CD4-positive, alpha-beta T cell (primary cell): ENCODE results near the gene S100A16. TPM values are rescaled to one million over a fixed set of nuclear protein-coding genes. Genes with fewer than 3 reads are reported as not detected.

ENCODE experiments used
- ATAC-seq: fragments of 200-7000 bp; cut with Tn5 transposase; one replicate; pipeline ENCODE4 v1.10.0; 2022; ENCODE audit warnings: mild to moderate bottlenecking; ENCODE audit not compliant: poor library complexity
- CTCF ChIA-PET: fragments of 350-600 bp; sonication (Branson Sonifier 250); formaldehyde crosslinking; loops from one replicate; lab custom pipeline; 2021; ENCODE audit warnings: antibody characterized with exemption, inconsistent platforms; lab: Charles Lee
- POLR2A ChIA-PET: fragments of 350-600 bp; sonication (Branson Sonifier 250); formaldehyde crosslinking; loops from one replicate; lab custom pipeline; 2021; ENCODE audit warnings: antibody characterized with exemption, inconsistent platforms; lab: Charles Lee
- DNase-seq, 14 experiments: peaks; one replicate each; pipeline ENCODE4 v3.0.0-alpha.2; 2013 to 2020; ENCODE audit warnings: mixed read lengths in 2 of 14
- H3K27ac ChIP-seq, 2 donors: one replicate each; pipeline versions ENCODE4 v1.5.1 to v1.7.0; 2013; ENCODE audit warnings: low read length in 2 of 2, low read depth in 1 of 2, mild to moderate bottlenecking in 1 of 2
- H3K27me3 ChIP-seq, 2 experiments: 1 replicate in 1 of 2; 2 replicates in 1 of 2; pipeline versions ENCODE4 v1.6.1 to v1.7.0; 2013; ENCODE audit warnings: low read length in 2 of 2, control low read depth in 1 of 2, mild to moderate bottlenecking in 1 of 2, moderate library complexity in 1 of 2; ENCODE audit not compliant: insufficient read depth in 2 of 2, control insufficient read depth in 1 of 2
- H3K36me3 ChIP-seq: one replicate; pipeline ENCODE4 v1.6.1; 2013; ENCODE audit warnings: low read length, control low read depth; ENCODE audit not compliant: insufficient read depth
- H3K4me1 ChIP-seq: one replicate; pipeline ENCODE4 v1.6.1; 2013; ENCODE audit warnings: low read length, control low read depth; ENCODE audit not compliant: insufficient read depth
- H3K4me3 ChIP-seq: one replicate; pipeline ENCODE4 v1.5.1; 2013; ENCODE audit warnings: mild to moderate bottlenecking, low read length, moderate library complexity
- H3K9me3 ChIP-seq, 2 experiments: 1 replicate in 1 of 2; 2 replicates in 1 of 2; pipeline versions ENCODE4 v1.6.1 to v1.7.0; 2013; ENCODE audit warnings: low read length in 2 of 2, mild to moderate bottlenecking in 2 of 2, control low read depth in 1 of 2, moderate library complexity in 1 of 2; ENCODE audit not compliant: control insufficient read depth in 1 of 2, insufficient read depth in 1 of 2
- H3K27ac Mint-ChIP-seq: one replicate; pipeline ENCODE4 v1.8.0; 2020; ENCODE audit warnings: mixed read lengths
- H3K27me3 Mint-ChIP-seq: one replicate; pipeline ENCODE4 v1.8.0; 2021; ENCODE audit warnings: mixed read lengths
- H3K36me3 Mint-ChIP-seq: one replicate; pipeline ENCODE4 v1.8.0; 2021; ENCODE audit warnings: low read depth, mixed read lengths
- H3K4me1 Mint-ChIP-seq: one replicate; pipeline ENCODE4 v1.8.0; 2021; ENCODE audit warnings: low read depth, mixed read lengths
- H3K4me3 Mint-ChIP-seq: one replicate; pipeline ENCODE4 v1.8.0; 2020; ENCODE audit warnings: mild to moderate bottlenecking, mixed read lengths
- H3K9me3 Mint-ChIP-seq: one replicate; pipeline ENCODE4 v1.8.0; 2020; ENCODE audit warnings: mixed read lengths
- intact Hi-C, 2 experiments: fragments of 100-400 bp; cut with DNase I in 1 of 2; cut with micrococcal nuclease in 1 of 2; formaldehyde crosslinking; loops; one replicate each; pipeline versions ENCODE4 v1.15.1 to v1.9.0; 2023 to 2025; cut with DNase I, micrococcal nuclease
- polyA plus RNA-seq, 2 donors: library from polyadenylated mRNA; unstranded; fragments of 120-200 nt; gene quantifications; one replicate each; pipeline ENCODE4 v1.2.1, GENCODE V29; 2013
- total RNA-seq, 174 experiments: library from RNA in 2 of 174; stranded (reverse) in 2 of 174; gene quantifications; one replicate each; pipeline ENCODE4 v1.2.3 and lab custom pipeline; 2021 to 2026
- TF ChIP-seq, protein P1 (sequence below): fragments of 200-600 bp; IDR thresholded peaks from one replicate; pipeline ENCODE4 v1.8.0; 2022; ENCODE audit warnings: antibody characterized with exemption, mild to moderate bottlenecking

Gene S100A16, protein sequence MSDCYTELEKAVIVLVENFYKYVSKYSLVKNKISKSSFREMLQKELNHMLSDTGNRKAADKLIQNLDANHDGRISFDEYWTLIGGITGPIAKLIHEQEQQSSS
- total RNA-seq (not detected), total RNA-seq (lab: John Stamatoyannopoulos, UW) (0 to 0.33 (median 0) reads per million in 172 experiments)
- 0.06 TPM for polyA plus RNA-seq (2013, experiment 1 of 2)
- 1.2 TPM for polyA plus RNA-seq (2013, experiment 2 of 2)

GRCh38 chr1:153612755-153613331 is at the start of gene S100A16:
S100A16 (minus strand) TSS chr1:153613137; CDS start chr1:153608151, 4,986 bp downstream.
- H3K4me3 Mint-ChIP-seq, result no peak within 1 kb of the TSS
- no peak within 1 kb of the TSS for H3K27ac ChIP-seq
- ChIA-PET CTCF (interaction anchor here (0.6 kb wide), 1 partner anchor 32 kb away, joined by 3 read pairs; no protein-coding TSS in a partner anchor), POLR2A (no interaction called here)
- intact Hi-C loops, result no loop called here
- H3K9me3 ChIP-seq, result no peaks in the 10 kb centered on the region
- no peaks in the 10 kb centered on the region for H3K36me3 Mint-ChIP-seq
- peaks cover 6% of the 10 kb centered on the region for H3K4me1 ChIP-seq
- no peaks in the 10 kb centered on the region for H3K27me3 ChIP-seq
- no peak for ATAC-seq
- H3K27me3 Mint-ChIP-seq, result no peaks in the 10 kb centered on the region
- H3K9me3 Mint-ChIP-seq, result no peaks in the 10 kb centered on the region
- TF ChIP-seq, protein P1, sequence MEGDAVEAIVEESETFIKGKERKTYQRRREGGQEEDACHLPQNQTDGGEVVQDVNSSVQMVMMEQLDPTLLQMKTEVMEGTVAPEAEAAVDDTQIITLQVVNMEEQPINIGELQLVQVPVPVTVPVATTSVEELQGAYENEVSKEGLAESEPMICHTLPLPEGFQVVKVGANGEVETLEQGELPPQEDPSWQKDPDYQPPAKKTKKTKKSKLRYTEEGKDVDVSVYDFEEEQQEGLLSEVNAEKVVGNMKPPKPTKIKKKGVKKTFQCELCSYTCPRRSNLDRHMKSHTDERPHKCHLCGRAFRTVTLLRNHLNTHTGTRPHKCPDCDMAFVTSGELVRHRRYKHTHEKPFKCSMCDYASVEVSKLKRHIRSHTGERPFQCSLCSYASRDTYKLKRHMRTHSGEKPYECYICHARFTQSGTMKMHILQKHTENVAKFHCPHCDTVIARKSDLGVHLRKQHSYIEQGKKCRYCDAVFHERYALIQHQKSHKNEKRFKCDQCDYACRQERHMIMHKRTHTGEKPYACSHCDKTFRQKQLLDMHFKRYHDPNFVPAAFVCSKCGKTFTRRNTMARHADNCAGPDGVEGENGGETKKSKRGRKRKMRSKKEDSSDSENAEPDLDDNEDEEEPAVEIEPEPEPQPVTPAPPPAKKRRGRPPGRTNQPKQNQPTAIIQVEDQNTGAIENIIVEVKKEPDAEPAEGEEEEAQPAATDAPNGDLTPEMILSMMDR, result no peak
- H3K27ac Mint-ChIP-seq, result no peak within 1 kb of the TSS
- peaks cover 5% of the 10 kb centered on the region for H3K4me1 Mint-ChIP-seq
- DNase-seq, result no peak
- no peak within 1 kb of the TSS for H3K4me3 ChIP-seq
- H3K36me3 ChIP-seq, result no peaks in the 10 kb centered on the region

GRCh38 chr1:153662269-153662668 is 49.3 kb upstream of the S100A16 start:
- no peaks in the 10 kb centered on the region for H3K9me3 ChIP-seq
- ChIA-PET POLR2A (interaction anchor here (0.9 to 5.0 kb wide), 2 partner anchors 13 to 28 kb away, joined by 3 to 61 read pairs; partner anchors contain the start of gene CHTOP), CTCF (interaction anchor here (0.7 kb wide), 1 partner anchor 9 kb away, joined by 3 read pairs; the partner anchor contains the start of gene ILF2)
- no peak overlapping the region for H3K27ac Mint-ChIP-seq
- no peaks in the 10 kb centered on the region for H3K27me3 ChIP-seq
- no peaks in the 10 kb centered on the region for H3K27me3 Mint-ChIP-seq
- H3K4me1 ChIP-seq, result peaks cover 22% of the 10 kb centered on the region
- H3K4me3 ChIP-seq, result no peak overlapping the region
- H3K4me3 Mint-ChIP-seq, result peak overlapping the region; percentile 2
- H3K27ac ChIP-seq, result no peak overlapping the region
- TF ChIP-seq, protein P1, result no peak
- DNase-seq (no peak), ATAC-seq (no peak)
- peaks cover 77% of the 10 kb centered on the region for H3K36me3 Mint-ChIP-seq
- H3K9me3 Mint-ChIP-seq, result no peaks in the 10 kb centered on the region
- intact Hi-C loops, result no loop called here
- peaks cover 68% of the 10 kb centered on the region for H3K36me3 ChIP-seq
- peaks cover 16% of the 10 kb centered on the region for H3K4me1 Mint-ChIP-seq

DNA sequence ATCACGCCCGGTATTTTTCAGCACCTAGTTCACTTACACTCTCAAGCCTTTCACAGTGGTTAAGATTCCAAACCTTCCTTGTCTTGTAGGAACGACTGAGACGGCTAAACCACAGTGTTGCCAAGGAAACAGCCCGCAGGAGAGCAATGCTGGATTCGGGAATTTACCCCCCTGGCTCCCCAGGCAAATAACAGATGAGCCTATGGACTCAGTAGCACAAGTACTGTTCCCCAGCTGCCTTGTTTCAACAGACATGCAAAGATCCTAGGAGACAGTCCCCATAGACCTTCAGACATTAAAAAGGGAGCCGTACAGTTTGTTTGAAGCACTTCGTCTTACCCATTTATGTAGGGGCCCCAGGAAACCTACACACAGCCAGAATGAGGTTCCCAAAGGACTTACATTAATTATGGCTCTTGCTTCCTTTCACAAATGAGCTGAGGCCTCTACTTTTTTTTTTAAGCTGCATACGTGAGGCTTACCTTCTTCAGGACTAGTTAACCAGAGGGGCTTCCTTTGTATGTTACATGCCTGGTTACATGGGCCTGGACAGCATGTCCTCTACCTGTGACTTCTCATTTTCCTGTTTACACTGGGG is 48.3 kb upstream of the S100A16 start:
- CTCF ChIA-PET, result no interaction called here
- DNase-seq (no peak), ATAC-seq (no peak)
- Mint-ChIP-seq H3K36me3 (peaks cover 66% of the 10 kb centered on the region), H3K4me3 (peak overlapping the region; percentile 51), H3K27me3 (no peaks in the 10 kb centered on the region), H3K9me3 (no peaks in the 10 kb centered on the region), H3K27ac (peak overlapping the region; percentile 65), H3K4me1 (peaks cover 16% of the 10 kb centered on the region)
- Histone ChIP-seq H3K4me3 (no peak overlapping the region), H3K27ac (no peak overlapping the region), H3K9me3 (no peaks in the 10 kb centered on the region), H3K4me1 (peaks cover 22% of the 10 kb centered on the region), H3K27me3 (no peaks in the 10 kb centered on the region), H3K36me3 (peaks cover 57% of the 10 kb centered on the region)
- intact Hi-C loops, result no loop called here
- POLR2A ChIA-PET, result interaction anchor here (0.6 to 5.0 kb wide), 3 partner anchors 11 to 43 kb away, joined by 3 to 61 read pairs (median 4); partner anchors contain the start of gene CHTOP
- TF ChIP-seq, protein P1, result no peak
